Measurements from ENCODE around the gene ABCA13. TPM values are rescaled to one million over a fixed set of nuclear protein-coding genes. Genes with fewer than 3 reads are reported as not detected.

The ABCA13 gene
- polyA plus RNA-seq, 4 donors, result 0.68 to 1.4 (median 0.92) TPM

DNA sequence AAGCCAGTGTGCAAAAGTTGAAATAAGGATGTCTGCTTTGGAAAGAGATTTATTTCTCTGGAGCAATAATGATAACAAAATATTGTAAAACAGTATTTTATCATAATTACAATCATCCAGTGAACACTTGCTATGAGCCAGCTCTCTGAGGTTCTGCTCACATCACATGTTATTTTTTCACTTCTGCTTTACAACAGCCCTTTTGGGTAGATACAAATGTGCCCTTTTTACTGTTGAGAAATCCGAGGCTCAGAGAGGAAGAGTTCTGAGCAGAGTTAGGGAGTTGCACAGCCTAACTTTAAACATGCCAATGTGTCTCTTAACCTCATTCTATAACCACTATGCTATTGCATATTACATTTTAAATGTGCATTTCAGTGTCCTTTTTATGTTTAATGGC lies 520.5 kb downstream of the ABCA13 start:
- no peak for DNase-seq (ENCODE audit: low read depth in 4 of 4, low spot score in 3 of 4)

Other genes starting within 250 kb of the ABCA13 start
- gene PKD1L1, start 223.0 kb upstream of the ABCA13 start, polyA plus RNA-seq (ENCODE audit: insufficient read length in 4 of 4), result under 1 TPM; 0.11 to 0.27 (median 0.21) TPM
- gene HUS1, start 191.8 kb upstream of the ABCA13 start, polyA plus RNA-seq (ENCODE audit: insufficient read length in 4 of 4), result 10 to 100 TPM; 19.1 to 25.0 (median 23.3) TPM
- under 1 TPM in 1 of 4 donors, not detected in 3; 0.12 TPM for gene SUN3, start 142.4 kb upstream of the ABCA13 start, polyA plus RNA-seq (ENCODE audit: insufficient read length in 4 of 4)
- under 1 TPM; 0.07 to 0.97 (median 0.77) TPM for gene C7orf57, start 135.9 kb upstream of the ABCA13 start, polyA plus RNA-seq (ENCODE audit: insufficient read length in 4 of 4)
- gene UPP1, start 82.2 kb upstream of the ABCA13 start, polyA plus RNA-seq (ENCODE audit: insufficient read length in 4 of 4), result 10 to 100 TPM in 2 of 4 donors, 1 to 10 TPM in 2; 1.2 to 15.9 (median 11.3) TPM